Esophagus squamous epithelium (tissue), 4 donors: ENCODE measurements around the gene IRX4.

Experiments
- CTCF ChIP-seq, 6 experiments: fragments of 450-650 bp in 4 of 6; fragments of 200-600 bp in 2 of 6; sonication (generic) in 2 of 6; IDR thresholded peaks; one replicate each; pipeline ENCODE4 v1.5.1; 2016 to 2019; ENCODE audit warnings: antibody characterized with exemption in 6 of 6, mild to moderate bottlenecking in 4 of 6, moderate library complexity in 4 of 6
- POLR2A ChIP-seq, 4 donors: fragments of 450-650 bp; IDR thresholded peaks; one replicate each; pipeline ENCODE4 v1.6.1; 2017; ENCODE audit warnings: antibody characterized with exemption in 4 of 4, mild to moderate bottlenecking in 4 of 4, moderate library complexity in 3 of 4

GRCh38 chr5:1901983-1902382 is 19.3 kb upstream of the IRX4 start:
- TF ChIP-seq CTCF (IDR thresholded peaks at IDR 0.05) (no peak), POLR2A (IDR thresholded peaks at IDR 0.05) (no peak)
